GM12874 (cell line): Measurements from ENCODE around the gene TMEM182.

Experiments
- CTCF ChIP-seq: IDR thresholded peaks from 2 replicates; pipeline ENCODE4 v1.5.1; 2011; ENCODE audit warnings: low read depth, mild to moderate bottlenecking, control low read depth, low read length, moderate library complexity; ENCODE audit not compliant: insufficient read depth

Gene TMEM182

GRCh38 chr2:102790091-102790455 lies 28.2 kb downstream of the TMEM182 start:
- TF ChIP-seq CTCF: no peak

GRCh38 chr2:102792568-102793208 lies 30.9 kb downstream of the TMEM182 start:
- no peak for TF ChIP-seq CTCF

DNA sequence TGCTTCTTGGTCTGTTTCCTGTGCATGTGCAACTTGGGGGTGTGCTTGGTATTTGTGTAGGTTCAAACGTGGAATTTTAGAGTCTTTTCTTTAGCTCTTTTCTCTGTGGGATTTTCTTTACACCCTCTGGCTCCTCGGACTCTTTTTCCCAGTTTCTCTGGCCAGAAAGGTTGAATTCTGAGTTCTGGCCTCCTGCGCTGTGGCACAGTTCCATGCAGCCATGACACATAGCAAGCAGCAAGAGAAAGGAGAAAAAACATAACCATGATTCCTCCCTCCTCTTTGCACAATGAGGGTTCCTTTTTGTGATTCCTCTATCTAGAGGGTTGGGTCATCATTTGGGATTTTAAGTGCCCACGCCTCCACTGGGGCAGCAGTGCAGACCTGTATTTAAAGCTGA lies 33.8 kb downstream of the TMEM182 start:
- TF ChIP-seq CTCF: no peak

DNA sequence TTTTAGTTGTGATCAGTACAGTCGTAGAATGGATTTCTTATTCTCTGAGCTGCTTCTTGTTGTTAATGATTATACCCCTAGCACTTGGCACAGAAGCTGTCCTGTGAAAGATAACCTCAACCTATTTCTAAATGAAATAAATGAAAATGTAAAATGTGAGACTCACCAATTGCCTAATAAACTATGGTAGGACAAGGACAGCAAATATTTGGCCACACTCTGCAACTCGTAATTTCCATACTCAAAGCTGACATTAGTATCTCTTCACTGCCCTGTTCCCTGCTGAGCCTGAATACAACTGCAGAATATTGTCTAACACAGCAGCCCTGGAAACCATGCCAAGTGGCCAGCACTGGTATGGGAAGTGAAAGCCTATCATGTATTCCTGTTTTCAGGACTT lies 34.5 kb downstream of the TMEM182 start:
- no peak for TF ChIP-seq CTCF

GRCh38 chr2:102797486-102797885 lies 35.7 kb downstream of the TMEM182 start:
- no peak for TF ChIP-seq CTCF

DNA sequence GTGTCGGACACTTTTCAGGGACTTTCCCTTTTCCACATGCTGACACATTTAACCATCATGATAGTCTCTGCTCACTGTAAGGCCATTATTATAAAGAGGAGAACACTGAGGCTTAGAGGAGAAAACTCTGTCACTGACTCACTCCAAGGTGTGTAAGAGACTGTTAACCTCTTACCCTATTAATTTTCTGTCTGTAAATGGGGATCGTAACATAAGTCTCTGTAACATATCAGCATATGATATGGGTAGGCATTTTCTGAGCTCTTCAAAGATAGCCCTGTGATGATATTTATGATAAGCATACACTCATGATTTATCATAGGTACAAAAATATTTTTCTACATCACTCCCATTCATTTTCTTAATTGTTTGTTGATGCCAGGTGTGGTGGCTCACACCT lies 36.4 kb downstream of the TMEM182 start:
- no peak for TF ChIP-seq CTCF

GRCh38 chr2:102801098-102801718 lies 39.4 kb downstream of the TMEM182 start:
- no peak for TF ChIP-seq CTCF
